Activated T-helper 17 cell treated with anti-CD3 and anti-CD28 coated beads, Interleukin-2, amount 50 U/mL, for 72 hours (primary cell): ENCODE measurements around the gene KRTAP12-3. TPM values are rescaled to one million over a fixed set of nuclear protein-coding genes. Genes with fewer than 3 reads are reported as not detected.

Experiments used
- ATAC-seq: fragments of 150-1000 bp; cut with Tn5 transposase; replicated peaks from 2 replicates; pipeline ENCODE4 v1.10.0; 2021; ENCODE audit warnings: mild to moderate bottlenecking, moderate library complexity
- H3K27ac Mint-ChIP-seq: one replicate; pipeline ENCODE4 v1.8.0; 2022; ENCODE audit warnings: mixed read lengths
- H3K27me3 Mint-ChIP-seq: one replicate; pipeline ENCODE4 v1.8.0; 2022; ENCODE audit warnings: mixed read lengths
- H3K36me3 Mint-ChIP-seq: one replicate; pipeline ENCODE4 v1.8.0; 2022; ENCODE audit warnings: low read depth, mild to moderate bottlenecking, mixed read lengths
- H3K4me1 Mint-ChIP-seq: one replicate; pipeline ENCODE4 v1.8.0; 2022; ENCODE audit warnings: mixed read lengths
- H3K4me3 Mint-ChIP-seq: one replicate; pipeline ENCODE4 v1.8.0; 2022; ENCODE audit warnings: mild to moderate bottlenecking, mixed read lengths
- H3K9me3 Mint-ChIP-seq: one replicate; pipeline ENCODE4 v1.8.0; 2022; ENCODE audit warnings: mixed read lengths
- total RNA-seq, 2 donors: library from RNA; stranded (reverse); gene quantifications; one replicate each; pipeline ENCODE4 v1.2.3, GENCODE V29; 2022

The KRTAP12-3 gene
- total RNA-seq, 2 donors from 2014 or later: not detected

DNA sequence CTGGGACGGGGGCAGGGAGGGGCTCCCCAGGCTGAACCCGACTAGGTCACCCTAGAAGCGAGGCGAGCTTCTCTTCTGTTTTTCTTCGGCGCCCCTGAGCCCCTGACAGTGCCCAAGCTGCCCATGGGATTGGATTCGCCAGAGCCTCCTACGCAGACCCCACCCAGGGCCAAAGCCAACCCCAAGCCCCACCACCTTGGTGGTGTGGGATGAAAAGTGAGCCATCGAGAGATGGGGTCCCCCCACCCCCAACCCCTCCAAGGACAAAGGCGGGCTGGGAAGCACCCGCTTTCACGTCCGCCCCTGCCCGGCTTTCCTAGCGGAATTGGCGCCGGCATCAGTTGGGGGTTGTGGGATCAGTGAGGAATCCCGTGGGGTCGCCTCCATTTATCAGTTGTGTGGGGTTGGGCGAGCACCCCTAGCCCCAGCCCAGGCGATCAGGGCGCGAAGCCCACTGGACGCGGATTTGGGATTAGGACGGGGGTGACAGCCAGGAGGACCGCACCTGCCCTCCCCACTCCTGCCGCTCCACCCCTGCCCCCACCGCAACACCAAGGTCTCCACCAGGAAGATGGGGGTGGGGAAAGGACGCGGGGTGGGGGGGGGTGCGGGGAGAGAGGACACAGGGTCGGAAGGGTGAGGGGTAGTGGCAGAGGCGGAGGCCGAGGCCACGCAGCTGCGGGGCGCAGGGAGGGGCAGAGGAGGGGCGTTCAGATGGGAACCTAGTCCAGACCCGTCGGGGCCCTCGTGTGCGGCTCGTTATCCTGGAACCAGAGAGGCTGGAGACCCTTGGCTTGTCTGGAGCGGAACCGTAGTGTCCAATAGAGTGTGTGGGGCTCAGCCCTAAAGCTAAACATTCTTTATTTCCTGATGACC is 49.2 kb downstream of the KRTAP12-3 start:
- Mint-ChIP-seq H3K4me1 (peaks cover 22% of the 10 kb centered on the region), H3K9me3 (no peaks in the 10 kb centered on the region), H3K4me3 (no peak overlapping the region), H3K36me3 (no peaks in the 10 kb centered on the region), H3K27ac (no peak overlapping the region), H3K27me3 (peaks cover 46% of the 10 kb centered on the region)
- no peak for ATAC-seq

Other genes with a start within 250 kb of the KRTAP12-3 start
- 1 to 10 TPM; 3.5 TPM for gene LRRC3, start 202.4 kb upstream of the KRTAP12-3 start, total RNA-seq
- not detected for gene KRTAP10-1, start 117.7 kb upstream of the KRTAP12-3 start, total RNA-seq
- not detected for gene KRTAP10-2, start 106.4 kb upstream of the KRTAP12-3 start, total RNA-seq
- gene KRTAP10-3, start 99.1 kb upstream of the KRTAP12-3 start, total RNA-seq: not detected
- gene KRTAP10-4, start 84.2 kb upstream of the KRTAP12-3 start, total RNA-seq: not detected
- gene KRTAP10-5, start 77.3 kb upstream of the KRTAP12-3 start, total RNA-seq: not detected
- not detected for gene KRTAP10-6, start 65.4 kb upstream of the KRTAP12-3 start, total RNA-seq
- gene KRTAP10-7, start 57.3 kb upstream of the KRTAP12-3 start, total RNA-seq: not detected
- not detected for gene KRTAP10-8, start 45.9 kb upstream of the KRTAP12-3 start, total RNA-seq
- gene KRTAP10-9, start 30.8 kb upstream of the KRTAP12-3 start, total RNA-seq: not detected
- not detected for gene KRTAP10-10, start 20.6 kb upstream of the KRTAP12-3 start, total RNA-seq
- gene KRTAP10-11, start 11.5 kb upstream of the KRTAP12-3 start, total RNA-seq: not detected
- gene KRTAP12-4, start 3.3 kb upstream of the KRTAP12-3 start, total RNA-seq: not detected
- not detected for gene KRTAP12-2, start 9.0 kb downstream of the KRTAP12-3 start, total RNA-seq
- not detected for gene KRTAP12-1, start 24.2 kb downstream of the KRTAP12-3 start, total RNA-seq
- gene KRTAP10-12, start 39.2 kb downstream of the KRTAP12-3 start, total RNA-seq: not detected
- gene TSPEAR, start 53.6 kb downstream of the KRTAP12-3 start, total RNA-seq: under 1 TPM in 1 of 2 donors, not detected in 1; 0.08 TPM
- gene UBE2G2, start 143.9 kb downstream of the KRTAP12-3 start, total RNA-seq: 100 to 1,000 TPM in 1 of 2 donors, 10 to 100 TPM in 1; 88.9 to 136 TPM
- 10 to 100 TPM; 52.6 to 86.2 TPM for gene SUMO3, start 160.1 kb downstream of the KRTAP12-3 start, total RNA-seq
- 10 to 100 TPM; 76.5 to 78.8 TPM for gene PTTG1IP, start 215.8 kb downstream of the KRTAP12-3 start, total RNA-seq